GM18907 (cell line): Measurements from ENCODE around the gene RPS6KA3.

Experiments used
- ATAC-seq: cut with Tn5 transposase; IDR thresholded peaks from one replicate; pipeline ENCODE4 v1.9.1; 2021; ENCODE audit warnings: mild to moderate bottlenecking, moderate library complexity; ENCODE audit not compliant: unreplicated experiment

Gene RPS6KA3

DNA sequence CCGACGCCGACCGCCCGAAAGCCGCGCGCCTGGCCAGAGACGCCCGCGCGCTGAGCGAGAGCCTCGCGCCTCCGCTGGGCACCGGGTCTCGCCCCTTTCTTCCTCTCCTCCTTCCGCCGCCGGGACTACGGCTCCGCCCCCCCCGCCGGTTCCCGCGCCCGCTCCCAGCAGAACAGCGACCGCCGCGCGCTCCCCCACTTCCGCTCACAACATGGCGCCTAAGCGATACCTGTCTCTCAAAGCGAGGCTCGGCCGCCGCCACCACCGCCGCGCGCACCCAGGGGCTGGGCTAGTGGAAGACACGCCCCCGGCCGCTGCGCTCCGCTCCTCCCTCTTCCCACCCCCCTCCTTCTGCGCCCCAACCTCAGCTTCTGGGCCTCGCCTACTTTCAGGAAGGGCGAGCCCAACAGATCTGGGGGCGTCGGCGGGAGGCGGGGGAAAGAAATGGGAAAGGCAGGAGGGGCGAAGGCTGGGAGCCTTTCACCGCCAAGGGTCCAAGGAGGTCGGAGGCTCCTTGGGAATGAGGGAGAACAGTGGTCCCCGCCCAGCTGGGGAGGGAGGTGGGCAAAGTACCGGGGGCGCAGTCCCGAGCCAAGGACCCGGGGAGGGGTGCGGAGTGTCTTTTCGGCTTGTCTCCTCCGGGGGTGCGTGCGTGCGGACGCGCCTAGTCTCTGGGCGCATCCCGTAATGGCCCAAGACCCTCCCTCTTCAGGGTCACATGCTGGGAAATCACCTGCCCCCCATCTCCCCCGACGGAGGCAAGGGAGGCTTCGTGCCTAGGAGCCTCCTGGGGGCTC is at the start of gene RPS6KA3:
Gene RPS6KA3, minus strand, starts transcription at position 100 of the 797 bp plus-strand sequence. CDS start 277 bp downstream, outside the sequence.
- peak; percentile 83 for ATAC-seq

DNA sequence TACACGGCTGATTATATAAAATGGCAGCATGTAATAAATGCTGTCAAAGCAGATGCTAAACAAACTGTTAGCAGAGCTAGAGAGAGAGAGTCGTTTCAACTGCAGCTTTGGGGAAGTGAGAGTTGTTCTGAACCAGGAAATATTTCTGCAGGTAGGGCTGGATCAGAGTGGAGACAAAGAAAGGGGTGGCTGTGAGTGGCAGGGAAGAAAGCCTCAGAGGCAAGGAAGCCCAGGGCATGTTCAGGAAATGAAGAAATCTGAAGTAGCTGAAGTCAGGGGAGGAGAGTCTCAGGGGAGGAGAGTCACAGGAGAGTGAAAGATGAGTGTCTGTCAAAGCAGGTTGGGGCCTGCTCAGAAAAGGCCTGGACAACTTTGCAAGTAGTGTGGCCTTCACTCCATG is 48.4 kb upstream of the RPS6KA3 start:
- peak; percentile 80 for ATAC-seq

DNA sequence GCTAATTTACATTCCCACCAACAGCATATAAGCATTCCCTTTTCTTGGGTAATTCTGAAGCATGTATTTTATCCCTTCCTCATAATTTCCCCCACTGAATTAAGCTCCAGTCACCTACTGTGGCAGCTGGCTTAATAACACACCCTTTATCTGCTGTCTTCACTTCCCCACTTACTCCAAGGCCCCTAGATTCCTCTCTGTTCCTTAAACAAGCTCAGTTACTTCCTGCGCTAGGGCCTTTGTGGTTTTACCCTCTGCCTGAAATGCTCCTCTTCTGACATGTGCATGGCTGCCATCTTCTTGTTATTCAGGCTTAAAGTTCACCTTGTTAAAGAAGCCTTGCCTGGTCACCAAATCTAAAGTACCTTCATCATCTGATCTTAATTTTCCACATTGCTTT is 47.2 kb upstream of the RPS6KA3 start:
- ATAC-seq: no peak

DNA sequence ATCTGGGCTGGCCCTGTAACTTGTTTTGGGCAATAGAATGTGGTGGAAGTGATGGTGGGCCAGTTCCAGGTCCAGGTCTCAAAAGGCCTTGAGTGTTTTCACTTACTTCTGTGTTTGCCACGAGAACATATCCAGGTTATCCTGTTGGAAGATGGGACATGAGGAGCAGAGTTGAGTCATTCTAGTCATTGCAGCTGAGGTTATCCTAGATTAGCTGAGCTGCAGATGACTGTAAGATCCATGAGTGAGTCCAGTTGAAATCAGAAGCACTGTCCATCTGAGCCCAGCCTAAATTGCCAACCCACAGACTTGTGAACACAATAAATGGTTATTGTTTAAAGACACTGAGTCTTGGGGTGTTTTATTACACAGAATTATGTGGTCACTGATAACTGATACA is 45.3 kb upstream of the RPS6KA3 start:
- no peak for ATAC-seq

DNA sequence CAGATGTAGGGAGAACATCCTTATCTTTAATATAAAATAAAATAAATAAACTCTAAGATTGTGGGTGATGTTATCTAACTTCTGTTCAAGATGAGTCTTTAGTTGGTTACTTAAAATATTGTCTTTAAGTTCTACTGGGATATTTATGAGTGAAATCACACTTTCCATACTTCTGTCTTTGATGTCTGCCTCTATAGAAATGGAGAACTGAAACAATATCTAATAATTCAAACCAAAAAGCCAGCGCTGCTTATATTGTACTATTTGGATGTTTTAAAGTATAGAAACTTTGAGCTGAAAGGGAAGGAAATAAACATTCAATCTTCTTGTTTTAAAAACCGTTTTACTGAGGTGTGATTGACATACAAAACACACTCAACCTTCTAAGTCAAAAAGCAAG is 44.8 kb upstream of the RPS6KA3 start:
- no peak for ATAC-seq

DNA sequence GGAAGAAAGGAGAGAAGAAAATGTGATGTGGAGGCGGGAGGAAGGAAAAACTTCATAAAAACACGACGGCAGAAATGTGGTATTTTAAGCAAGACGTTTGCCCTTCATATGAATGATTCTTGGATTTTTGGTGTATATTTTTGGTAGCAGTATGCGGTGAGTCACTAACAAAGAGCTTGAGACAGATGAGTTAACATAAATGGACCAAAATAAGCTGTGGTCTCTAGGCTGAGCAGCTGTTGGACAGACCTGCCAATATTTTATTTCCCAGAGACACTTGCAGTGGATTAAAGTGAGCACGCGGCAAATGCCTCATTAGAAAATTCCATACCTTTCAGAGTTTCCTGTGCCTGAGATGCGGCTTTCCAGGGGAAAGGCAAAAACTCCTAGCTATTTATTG is 43.1 kb upstream of the RPS6KA3 start:
- no peak for ATAC-seq

DNA sequence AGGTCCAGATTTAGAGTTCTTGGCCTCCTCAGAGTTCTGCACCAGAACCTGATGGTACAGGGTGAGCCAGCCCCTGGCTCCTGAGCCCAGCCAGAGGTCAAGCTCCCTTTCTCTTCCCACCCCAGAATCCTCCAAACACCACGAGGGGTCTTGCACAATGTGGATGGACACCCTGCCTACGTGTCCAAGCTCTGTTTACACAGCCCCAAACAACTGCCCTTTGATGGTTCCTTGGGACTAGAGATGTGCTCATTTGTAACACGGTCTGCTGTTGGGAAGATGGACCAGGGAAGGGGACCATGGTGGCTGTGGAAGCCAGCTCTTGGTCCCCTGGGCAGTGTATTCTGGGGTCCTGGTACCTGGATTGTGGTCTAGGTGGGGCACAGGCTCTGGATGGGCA is 40.0 kb upstream of the RPS6KA3 start:
- ATAC-seq: no peak

DNA sequence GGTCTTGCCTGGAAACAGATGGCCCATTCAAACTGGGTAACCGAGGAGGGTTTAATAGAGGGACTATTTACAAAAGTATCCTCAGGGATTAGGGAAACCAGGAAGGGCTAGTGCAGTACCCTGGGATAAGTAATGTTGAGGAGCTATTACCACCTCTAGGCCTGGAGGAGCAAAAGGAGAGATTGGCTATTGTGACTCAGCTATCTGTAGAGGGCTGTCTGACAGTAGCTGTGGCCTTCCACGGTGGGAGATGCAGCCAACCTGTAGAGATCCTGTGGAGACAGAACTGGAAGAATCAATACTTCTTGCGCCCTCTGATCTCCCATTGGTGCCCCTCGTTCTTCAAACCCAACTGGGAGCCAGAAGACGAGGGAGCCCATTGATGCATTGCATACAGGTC is 34.1 kb upstream of the RPS6KA3 start:
- ATAC-seq: no peak

DNA sequence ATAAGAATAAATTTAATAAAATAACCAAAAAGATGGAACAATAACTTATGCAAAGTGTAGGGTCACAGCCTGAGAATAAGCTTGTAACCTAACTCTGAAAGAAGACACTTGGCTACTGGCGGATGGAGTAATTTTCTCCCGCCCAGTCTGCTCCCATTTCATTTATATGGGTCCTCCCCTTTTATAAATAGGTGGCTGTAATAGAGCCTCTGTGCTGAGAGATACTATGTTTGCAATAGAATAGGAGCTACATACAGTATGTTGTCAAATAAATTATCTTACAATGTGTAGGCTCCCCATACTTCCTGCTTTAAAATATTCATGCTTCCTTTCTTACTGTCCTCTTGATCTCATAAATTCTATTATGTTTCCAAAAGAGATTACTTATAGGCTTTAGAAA is 28.2 kb upstream of the RPS6KA3 start:
- no peak for ATAC-seq

DNA sequence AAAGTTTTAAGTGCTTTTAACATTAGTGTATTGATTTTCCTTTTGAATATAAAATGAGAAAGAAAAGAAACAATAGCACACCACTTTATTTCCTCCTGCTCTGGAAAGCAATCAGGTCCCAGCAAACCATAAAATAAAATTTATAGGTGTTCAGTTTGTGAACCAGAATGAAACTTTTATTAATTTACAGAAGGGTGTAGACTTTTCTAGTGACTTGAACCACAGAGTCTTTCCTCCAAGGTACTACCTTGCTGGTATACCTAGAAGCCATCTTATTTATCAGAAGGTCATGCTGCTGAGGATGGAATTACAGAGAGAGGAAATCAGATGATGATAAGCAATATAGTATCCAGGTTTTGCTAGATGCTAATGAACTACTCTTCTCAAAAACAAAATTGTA is 27.6 kb upstream of the RPS6KA3 start:
- no peak for ATAC-seq

DNA sequence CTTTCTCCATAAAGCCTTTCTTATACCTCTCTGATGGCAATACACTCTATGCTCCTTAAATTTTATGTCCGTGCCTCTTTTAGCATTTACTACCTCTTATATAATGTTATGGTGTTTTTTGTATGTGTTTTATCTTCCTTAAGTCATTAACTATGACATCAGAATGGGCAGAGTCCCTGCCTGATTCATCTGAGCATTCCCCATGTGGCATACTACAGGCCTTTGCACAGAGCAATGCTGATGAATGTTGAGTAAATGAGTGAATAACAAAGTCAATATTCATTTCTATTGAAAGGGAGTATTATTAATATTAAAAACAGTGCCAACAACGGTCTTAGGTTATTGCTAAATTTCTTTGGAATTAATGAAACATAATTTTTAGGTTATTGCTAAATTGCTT is 18.8 kb upstream of the RPS6KA3 start:
- ATAC-seq: no peak

DNA sequence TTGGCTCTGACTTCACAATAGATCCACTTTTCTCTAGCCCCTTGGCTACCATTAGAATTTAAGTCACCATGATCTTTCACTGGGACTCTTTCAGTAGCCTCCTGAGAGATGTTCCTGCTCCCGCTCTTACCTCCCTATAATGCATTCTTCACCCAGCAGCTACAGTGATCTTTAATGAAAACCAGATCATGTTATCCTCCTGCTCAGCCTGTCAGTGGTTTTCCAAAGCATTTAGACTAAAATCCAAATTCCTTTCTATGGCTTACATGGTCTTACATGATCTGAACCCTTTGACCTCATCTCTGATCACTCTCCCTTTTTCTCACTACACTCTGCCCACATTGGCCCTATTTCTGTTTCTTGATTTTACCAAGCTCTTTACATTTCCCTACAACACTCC is 18.3 kb upstream of the RPS6KA3 start:
- no peak for ATAC-seq

DNA sequence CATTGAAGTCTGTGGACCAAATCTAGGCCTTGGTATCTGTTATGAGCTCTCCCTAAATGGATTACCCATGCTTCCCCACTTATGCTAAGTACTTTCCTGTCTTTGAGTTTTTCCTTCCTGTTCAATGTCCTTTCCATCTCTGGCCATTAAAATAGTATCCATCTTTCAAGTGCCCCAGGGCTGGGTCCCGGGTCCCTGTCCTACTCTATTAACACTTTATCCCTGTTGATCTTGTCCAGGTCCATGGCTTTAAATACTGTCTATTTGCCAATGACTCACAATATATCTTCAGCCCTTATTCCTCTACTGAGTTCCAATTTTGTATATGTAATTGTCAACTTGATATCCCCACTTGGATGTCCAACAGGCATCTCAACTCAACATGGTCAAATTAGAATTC is 17.7 kb upstream of the RPS6KA3 start:
- ATAC-seq: no peak

DNA sequence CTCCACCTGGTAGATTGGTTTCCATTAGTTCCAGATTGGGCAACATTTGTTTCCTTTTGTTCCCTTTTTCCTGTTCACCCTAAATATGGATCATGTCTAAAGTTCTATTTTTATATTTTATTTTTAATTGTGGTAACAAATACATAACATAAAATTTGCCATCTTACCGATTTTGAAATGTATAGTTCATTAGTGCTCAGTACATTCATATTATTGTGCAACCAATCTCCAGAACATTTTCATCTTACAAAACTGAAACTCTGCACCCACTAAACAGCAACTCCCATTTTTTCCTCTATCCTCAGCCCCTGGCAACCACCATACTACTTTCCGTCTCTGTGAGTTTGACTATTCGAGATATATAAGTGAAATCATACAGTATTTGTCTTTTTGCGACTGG is 14.2 kb upstream of the RPS6KA3 start:
- ATAC-seq: no peak

DNA sequence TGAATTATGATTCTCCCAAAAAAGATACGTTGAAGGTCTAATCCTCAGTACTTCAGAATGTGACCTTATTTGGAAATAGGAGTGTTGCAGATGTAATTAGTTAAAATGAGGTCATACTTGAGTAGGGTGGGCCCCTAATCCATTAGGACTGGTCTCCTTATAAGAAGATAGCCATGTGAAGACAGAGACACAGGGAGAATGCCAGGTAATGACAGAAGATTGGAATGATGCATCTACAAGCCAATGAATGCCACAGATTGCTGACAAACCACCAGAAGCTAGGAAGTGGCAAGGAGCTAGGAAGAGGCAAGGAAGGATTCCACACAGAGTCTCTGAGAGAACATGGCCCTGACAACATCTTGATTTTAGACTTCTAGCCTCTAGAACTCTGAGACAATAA is 7.4 kb upstream of the RPS6KA3 start:
- no peak for ATAC-seq

DNA sequence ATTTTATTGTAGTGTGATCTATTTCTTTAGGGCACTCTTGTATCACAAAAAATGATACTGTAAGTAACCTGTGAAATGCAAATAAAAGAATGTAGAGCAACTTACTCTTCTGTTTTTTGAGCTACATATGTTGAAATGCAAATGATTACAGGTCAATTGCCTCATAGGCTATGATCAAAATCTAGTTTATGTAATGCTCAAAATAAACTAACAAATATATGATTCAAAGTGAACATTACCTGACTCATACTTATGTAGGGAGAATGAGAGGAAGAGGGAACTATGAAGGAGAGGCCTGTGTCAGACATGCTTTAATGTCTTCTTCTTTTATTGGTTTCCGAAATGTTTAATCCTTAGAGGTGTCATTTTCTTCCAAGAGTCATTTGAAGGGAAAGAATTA is 5.0 kb upstream of the RPS6KA3 start:
- no peak for ATAC-seq

DNA sequence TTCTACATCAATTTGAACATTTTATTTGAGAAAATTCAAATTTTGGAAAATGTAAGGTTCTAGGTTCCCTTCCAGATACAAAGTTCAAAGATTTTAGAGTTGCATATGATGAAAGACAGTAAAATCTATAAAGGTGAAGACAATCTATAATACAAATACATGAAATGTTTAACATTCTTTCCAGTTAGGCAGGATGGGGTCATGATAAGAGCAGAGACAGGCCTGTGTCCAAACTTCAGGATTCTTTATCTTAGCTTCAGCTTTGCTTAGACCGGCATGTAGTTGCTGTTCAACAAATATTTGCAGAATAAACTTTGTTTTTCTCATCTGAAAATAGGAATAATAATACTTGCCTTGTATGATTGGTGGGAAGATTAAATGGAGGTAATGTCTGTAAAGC is 4.5 kb upstream of the RPS6KA3 start:
- no peak for ATAC-seq

DNA sequence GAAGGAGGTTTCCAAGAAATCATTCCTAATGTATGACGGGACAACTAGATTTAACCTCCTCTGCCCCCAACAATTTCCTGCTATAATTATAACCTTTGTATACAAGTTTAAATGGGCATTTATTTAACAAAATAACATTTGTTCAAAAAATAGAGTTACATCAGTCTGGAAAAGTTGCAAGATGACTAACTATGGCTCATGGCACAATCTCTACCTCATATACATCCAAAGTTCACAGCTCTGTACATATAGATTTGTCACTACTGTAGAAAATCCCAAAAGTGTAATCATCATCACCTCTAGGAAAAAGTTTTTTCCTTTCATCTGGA is 3.8 kb upstream of the RPS6KA3 start:
- ATAC-seq: no peak

DNA sequence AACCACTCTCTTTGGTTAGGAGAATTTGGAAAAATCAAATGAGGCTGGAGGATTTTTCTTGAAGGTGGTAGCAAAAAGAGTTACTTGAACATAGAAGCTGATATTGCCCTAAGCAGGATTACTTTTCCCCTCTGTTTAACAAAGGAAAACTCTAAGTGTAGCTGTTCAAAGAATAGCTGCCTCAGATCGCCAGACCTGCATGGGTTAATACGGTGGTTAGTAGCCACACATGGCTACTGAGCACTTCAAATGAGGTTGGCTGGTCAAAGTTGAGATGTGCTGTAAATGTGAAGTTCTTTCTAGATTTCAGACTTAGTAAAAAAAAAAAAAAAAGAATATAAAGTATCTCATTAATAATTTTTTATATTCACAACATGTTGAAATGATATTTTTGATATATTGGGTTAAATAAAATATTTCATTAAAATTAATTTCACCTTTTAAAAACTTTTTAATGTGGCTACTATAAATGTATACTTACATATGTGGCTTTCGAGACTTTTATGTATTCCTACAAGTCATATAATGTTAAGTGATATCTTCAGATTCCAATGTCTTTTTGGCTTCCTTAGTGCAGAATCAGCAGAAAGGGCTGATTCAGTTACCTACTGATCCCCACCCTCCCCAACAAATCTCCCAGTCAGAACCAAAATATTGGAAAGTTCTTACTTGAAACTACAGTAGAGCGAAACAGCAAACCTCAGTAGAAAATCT is 3.3 kb upstream of the RPS6KA3 start:
- ATAC-seq: no peak

DNA sequence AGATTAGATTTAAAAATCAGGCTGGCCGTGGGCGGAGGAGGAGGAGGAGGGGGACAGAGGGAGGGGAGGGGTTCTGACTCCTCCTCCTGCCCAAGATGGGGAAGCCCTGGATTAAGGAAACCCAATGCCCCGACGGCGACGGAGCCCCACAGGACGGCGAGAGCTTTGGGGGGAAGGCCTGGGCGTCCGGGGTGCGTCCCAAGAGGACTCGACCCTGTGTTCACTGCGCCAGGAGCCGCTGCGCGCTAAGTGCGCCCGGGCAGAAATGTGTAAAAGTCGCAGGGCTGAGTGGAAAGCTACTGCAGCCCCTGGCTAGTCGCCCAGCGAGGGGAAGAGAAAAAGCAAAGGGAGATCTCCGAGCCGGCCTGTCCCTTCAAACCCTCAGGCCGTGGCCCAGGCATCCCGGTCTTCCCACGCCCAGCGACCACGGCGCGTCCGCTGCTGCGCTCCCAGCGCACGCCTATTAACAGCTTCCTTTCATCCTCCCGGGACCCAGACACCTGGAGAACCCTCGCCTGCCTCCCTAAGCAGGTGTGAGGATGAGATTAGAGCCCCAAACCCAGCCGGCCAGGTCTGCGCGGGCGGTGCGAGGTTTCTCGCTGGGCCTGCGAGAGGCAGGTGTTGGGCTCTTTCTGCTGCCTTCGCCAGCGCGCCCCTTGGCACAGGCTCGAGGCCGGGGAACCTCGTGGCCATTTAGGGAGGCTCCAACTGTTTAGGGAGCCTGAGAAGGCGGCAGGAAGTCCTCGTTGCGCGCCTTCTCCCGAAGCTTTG is 1.4 kb upstream of the RPS6KA3 start:
- ATAC-seq: no peak

DNA sequence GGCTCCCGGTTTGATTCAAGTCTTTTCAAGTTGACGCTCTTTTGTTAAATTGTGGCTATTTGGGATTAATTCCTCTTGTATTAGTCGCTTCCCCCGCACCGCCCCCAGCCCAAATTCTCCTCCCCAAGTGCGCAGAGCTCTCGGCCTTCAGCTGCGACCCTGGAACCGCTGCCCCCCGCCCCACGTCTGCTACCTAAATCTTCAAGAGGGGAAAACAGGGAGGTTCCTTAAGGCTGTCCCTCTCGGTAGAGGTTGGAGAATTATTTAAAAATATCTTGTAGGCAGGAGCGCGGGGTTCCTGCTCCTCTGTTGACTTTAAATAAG is 860 bp upstream of the RPS6KA3 start:
- no peak for ATAC-seq
